ENCODE results near the gene CD93.

Gene CD93

DNA sequence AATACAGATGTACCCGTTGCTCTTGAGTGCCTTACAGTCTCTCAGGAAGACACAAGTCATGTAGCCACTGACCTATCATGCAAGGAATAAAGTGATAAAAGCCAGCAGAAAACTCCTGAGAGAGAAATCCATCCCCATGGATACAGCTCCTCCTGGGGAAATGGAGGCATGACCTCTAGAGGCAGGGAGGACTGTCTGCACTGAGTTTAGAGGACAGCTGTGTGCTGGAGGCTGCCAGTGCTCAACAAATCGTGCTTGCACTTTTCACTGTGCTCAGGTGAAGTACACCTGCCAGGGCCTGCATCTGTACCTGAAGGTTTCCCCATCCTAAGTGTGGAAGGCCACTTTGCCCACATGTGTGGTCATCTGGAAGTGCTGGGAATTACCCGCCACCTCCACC, 12.1 kb downstream of the CD93 start:
- H3K36me3 ChIP-seq (ENCODE audit: insufficient read depth, low read depth, low read length): no peaks in the 10 kb centered on the region
- no peaks in the 10 kb centered on the region for H3K27me3 ChIP-seq (ENCODE audit: insufficient read depth, low read length)
- no peak overlapping the region for H3K9ac ChIP-seq (ENCODE audit: low read depth, low read length)
- H3K27ac ChIP-seq (ENCODE audit: low read length): no peak overlapping the region
- no peak overlapping the region for H3K4me3 ChIP-seq (ENCODE audit: low read length)
- H3K9me3 ChIP-seq (ENCODE audit: insufficient read depth, low read depth, low read length): no peaks in the 10 kb centered on the region
- H3K4me1 ChIP-seq (ENCODE audit: insufficient read depth, low read length): no peaks in the 10 kb centered on the region

DNA sequence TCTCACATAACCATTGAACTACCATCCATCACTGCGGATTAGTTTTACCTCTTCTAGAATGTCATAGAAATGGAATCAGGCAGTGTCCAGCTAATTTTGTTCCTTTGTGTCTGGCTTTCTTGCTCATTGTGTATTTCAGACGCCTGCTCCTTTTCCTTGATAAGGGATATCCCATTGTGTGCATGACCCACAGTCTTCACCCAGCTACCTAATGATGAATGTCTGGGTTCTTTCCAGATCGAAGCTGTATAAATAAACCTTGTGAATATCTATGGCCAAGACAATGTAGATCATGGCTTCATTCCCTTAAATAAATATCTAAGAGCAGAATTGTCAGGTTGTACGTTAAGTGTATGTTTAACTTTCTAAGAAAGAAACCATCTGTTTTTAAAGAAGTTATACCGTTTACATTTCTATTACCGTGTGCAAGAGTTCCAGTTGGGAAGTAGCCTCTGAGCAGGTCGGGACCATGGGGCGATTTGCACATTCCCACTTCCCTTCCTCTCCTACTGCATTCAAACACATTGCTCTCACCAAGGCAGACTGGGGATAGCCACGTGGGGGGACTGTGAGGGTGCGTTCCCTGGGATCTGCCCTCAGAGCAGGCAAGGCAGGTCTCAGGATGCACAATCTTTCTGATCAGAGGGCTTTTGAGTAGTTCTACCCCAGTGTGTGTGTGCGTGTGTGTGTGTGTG, 13.1 kb downstream of the CD93 start:
- Histone ChIP-seq H3K9me3 (ENCODE audit: insufficient read depth, low read depth, low read length) (no peaks in the 10 kb centered on the region), H3K27me3 (ENCODE audit: insufficient read depth, low read length) (no peaks in the 10 kb centered on the region), H3K4me1 (ENCODE audit: insufficient read depth, low read length) (no peaks in the 10 kb centered on the region), H3K36me3 (ENCODE audit: insufficient read depth, low read depth, low read length) (no peaks in the 10 kb centered on the region), H3K4me3 (ENCODE audit: low read length) (no peak overlapping the region), H3K27ac (ENCODE audit: low read length) (no peak overlapping the region), H3K9ac (ENCODE audit: low read depth, low read length) (no peak overlapping the region)

DNA sequence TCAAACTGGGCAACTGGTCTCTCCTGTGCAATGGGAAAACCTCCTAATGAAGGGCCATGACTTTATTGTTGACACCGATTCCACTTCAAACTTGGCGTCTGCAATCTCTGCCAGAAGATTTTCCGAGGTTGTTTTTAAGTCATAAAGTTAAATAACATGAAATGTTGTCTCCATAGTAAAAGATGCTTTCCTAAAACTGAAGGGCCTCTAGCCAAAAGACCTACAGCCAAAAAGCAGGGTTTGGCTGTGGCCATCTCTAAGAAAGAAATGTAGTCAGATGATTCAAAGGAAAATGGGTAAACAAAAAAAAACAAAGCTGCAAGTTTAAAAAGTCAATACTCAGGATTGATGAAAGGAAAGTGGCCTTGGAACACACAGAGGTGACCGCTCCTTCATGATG, 14.1 kb downstream of the CD93 start:
- Histone ChIP-seq H3K9ac (ENCODE audit: low read depth, low read length) (no peak overlapping the region), H3K9me3 (ENCODE audit: insufficient read depth, low read depth, low read length) (no peaks in the 10 kb centered on the region), H3K27ac (ENCODE audit: low read length) (no peak overlapping the region), H3K4me3 (ENCODE audit: low read length) (no peak overlapping the region), H3K27me3 (ENCODE audit: insufficient read depth, low read length) (no peaks in the 10 kb centered on the region), H3K4me1 (ENCODE audit: insufficient read depth, low read length) (no peaks in the 10 kb centered on the region), H3K36me3 (ENCODE audit: insufficient read depth, low read depth, low read length) (no peaks in the 10 kb centered on the region)

DNA sequence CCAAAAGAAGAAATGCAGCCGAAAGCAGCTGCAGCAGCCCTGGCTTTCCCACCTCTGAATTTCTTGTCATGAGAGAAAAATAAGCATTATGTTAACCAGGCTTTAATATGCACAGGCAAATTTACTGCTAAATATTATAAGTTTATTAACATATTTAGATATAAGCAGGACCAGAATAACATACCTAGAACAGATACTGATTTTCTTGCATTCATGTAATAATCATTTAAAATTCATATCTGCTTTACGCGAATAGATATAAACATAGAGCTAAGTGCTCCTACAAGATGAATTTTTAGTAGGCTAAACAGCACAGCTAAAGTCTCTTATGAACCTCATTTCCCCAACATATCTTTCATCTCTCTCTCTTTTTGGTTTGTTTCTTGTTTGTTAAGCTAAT, 14.7 kb downstream of the CD93 start:
- Histone ChIP-seq H3K4me1 (ENCODE audit: insufficient read depth, low read length) (no peaks in the 10 kb centered on the region), H3K27ac (ENCODE audit: low read length) (no peak overlapping the region), H3K9ac (ENCODE audit: low read depth, low read length) (no peak overlapping the region), H3K4me3 (ENCODE audit: low read length) (no peak overlapping the region), H3K27me3 (ENCODE audit: insufficient read depth, low read length) (no peaks in the 10 kb centered on the region), H3K9me3 (ENCODE audit: insufficient read depth, low read depth, low read length) (no peaks in the 10 kb centered on the region), H3K36me3 (ENCODE audit: insufficient read depth, low read depth, low read length) (no peaks in the 10 kb centered on the region)

DNA sequence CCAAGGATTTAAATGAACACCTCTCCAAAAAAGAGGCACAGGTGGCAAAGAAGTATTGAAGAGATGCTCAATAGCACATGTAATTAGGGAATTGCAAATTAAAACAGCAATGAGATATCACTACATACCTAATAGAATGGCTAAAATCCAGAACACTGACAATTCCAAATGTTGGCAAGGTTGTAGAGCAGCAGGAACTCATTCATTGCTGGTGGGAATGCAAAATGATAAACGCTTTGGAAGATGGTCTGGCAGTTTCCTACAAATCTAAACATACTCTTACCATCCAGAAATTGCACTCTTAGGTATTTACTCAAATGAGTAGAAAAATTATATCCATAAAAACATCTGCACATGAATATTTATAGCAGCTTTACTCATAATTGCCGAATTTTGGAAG, 17.0 kb downstream of the CD93 start:
- no peak overlapping the region for H3K9ac ChIP-seq (ENCODE audit: low read depth, low read length)
- H3K36me3 ChIP-seq (ENCODE audit: insufficient read depth, low read depth, low read length): no peaks in the 10 kb centered on the region
- H3K27ac ChIP-seq (ENCODE audit: low read length): no peak overlapping the region
- H3K27me3 ChIP-seq (ENCODE audit: insufficient read depth, low read length): no peaks in the 10 kb centered on the region
- H3K4me3 ChIP-seq (ENCODE audit: low read length): no peak overlapping the region
- no peaks in the 10 kb centered on the region for H3K9me3 ChIP-seq (ENCODE audit: insufficient read depth, low read depth, low read length)
- H3K4me1 ChIP-seq (ENCODE audit: insufficient read depth, low read length): no peaks in the 10 kb centered on the region; the same call in 1 of the 2 replicates

DNA sequence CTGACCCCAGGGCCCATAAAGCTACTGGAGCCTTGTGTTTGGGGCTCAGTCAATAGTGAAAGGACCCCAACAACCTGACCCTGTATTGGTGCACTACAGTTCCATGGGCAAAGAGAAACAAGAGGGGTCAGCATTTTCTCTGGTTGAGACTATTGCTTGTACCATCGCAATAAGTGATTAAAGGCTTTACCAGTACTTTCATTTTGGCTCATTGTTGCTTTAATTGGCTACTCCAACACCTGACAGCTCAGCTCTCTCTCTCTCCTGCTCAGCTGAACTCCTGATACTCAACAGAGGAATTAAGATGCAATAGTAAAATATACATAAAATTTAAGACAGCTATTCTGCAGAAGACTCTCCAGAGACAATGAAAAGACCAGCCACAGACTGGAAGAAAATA, 17.8 kb downstream of the CD93 start:
- Histone ChIP-seq H3K4me1 (ENCODE audit: insufficient read depth, low read length) (no peaks in the 10 kb centered on the region; the same call in 1 of the 2 replicates), H3K9me3 (ENCODE audit: insufficient read depth, low read depth, low read length) (no peaks in the 10 kb centered on the region), H3K27ac (ENCODE audit: low read length) (no peak overlapping the region), H3K36me3 (ENCODE audit: insufficient read depth, low read depth, low read length) (no peaks in the 10 kb centered on the region), H3K27me3 (ENCODE audit: insufficient read depth, low read length) (no peaks in the 10 kb centered on the region), H3K9ac (ENCODE audit: low read depth, low read length) (no peak overlapping the region), H3K4me3 (ENCODE audit: low read length) (no peak overlapping the region)

DNA sequence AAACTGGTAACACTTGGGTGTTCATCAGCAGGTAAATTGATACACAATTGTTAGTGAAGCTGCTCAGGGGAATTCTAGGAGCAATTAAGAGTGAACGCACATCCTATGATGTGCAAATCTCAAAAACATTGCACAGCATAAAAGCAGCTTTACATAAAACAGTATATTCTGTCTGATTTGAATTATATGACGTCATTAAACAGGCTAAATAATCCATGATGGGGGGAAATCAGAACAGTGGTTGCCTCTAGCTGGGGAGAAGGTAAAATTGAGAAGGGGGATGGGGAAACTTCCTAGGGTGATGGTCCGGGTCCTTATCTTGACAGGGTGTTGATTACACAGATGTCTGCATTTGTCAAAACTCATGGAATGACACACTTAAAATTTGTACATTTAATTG, 19.4 kb downstream of the CD93 start:
- Histone ChIP-seq H3K27ac (ENCODE audit: low read length) (no peak overlapping the region), H3K9me3 (ENCODE audit: insufficient read depth, low read depth, low read length) (no peaks in the 10 kb centered on the region), H3K4me3 (ENCODE audit: low read length) (no peak overlapping the region), H3K36me3 (ENCODE audit: insufficient read depth, low read depth, low read length) (no peaks in the 10 kb centered on the region), H3K4me1 (ENCODE audit: insufficient read depth, low read length) (peaks cover 12% of the 10 kb centered on the region), H3K9ac (ENCODE audit: low read depth, low read length) (no peak overlapping the region), H3K27me3 (ENCODE audit: insufficient read depth, low read length) (no peaks in the 10 kb centered on the region)

DNA sequence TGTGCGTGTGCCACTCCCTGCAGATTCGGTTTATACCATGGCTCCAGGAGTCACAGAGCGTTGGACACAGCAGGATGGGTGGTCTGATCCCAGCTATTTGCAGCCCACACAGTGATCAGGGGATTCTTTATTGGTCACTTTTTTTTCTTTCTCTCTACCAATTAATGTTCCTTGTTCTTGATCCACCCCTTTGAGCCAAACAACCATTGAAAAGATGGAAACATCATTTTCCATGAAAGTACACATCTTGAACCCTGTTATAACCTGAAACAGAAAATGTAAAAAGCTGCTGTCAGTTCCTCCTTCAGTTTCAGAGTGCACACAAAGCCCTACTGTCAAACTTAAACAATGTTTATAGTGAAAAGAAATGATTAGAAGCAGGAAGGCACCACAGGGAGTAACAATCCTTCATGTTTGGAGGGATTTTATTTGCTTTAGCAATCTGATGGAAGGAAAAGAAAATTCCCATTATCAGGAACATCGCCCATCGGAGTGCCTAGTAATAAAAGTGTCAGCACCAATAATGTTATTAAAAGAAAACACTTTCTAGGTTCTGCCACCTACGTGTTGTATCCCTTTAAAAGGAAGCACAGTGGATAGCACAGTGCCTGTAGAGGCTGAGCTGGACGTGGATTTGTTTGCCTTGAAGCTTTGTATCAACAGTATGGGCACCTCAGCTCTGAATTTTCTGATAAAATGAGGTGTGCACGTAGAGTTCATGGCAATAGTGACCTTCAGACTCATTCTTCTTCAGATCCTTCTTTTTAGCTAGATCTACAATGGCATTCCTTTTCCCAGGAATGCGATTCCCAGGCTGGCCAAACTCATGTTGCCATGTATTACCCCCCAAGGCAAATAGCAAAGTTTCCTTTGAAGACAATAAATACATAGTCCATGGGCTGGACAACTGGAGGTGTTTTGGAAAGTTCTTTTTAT, 20.6 kb downstream of the CD93 start:
- Histone ChIP-seq H3K9ac (ENCODE audit: low read depth, low read length) (no peak overlapping the region), H3K4me3 (ENCODE audit: low read length) (no peak overlapping the region), H3K36me3 (ENCODE audit: insufficient read depth, low read depth, low read length) (no peaks in the 10 kb centered on the region), H3K27me3 (ENCODE audit: insufficient read depth, low read length) (no peaks in the 10 kb centered on the region), H3K4me1 (ENCODE audit: insufficient read depth, low read length) (peaks cover 16% of the 10 kb centered on the region), H3K27ac (ENCODE audit: low read length) (no peak overlapping the region), H3K9me3 (ENCODE audit: insufficient read depth, low read depth, low read length) (no peaks in the 10 kb centered on the region)

DNA sequence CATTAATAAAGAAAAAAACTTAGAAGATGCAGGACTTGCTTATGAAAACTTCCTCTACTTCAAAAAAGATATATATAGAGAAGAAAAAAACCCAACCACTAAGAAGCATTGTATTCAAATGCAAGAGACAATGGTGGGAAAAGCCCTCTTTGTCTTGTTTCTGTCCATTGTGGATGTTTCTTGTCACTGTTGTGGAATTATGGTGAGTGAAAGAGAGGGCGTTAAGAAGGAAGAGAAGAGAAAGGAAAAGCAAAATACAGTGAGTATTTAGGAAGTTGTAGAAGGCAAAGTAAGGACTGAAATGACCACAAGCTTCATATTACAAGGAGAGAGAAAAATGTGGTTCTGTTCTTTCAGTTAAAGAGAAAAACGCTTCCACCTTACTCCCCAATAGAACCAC, 22.5 kb downstream of the CD93 start:
- Histone ChIP-seq H3K27ac (ENCODE audit: low read length) (no peak overlapping the region), H3K36me3 (ENCODE audit: insufficient read depth, low read depth, low read length) (no peaks in the 10 kb centered on the region), H3K4me3 (ENCODE audit: low read length) (no peak overlapping the region), H3K9me3 (ENCODE audit: insufficient read depth, low read depth, low read length) (no peaks in the 10 kb centered on the region), H3K4me1 (ENCODE audit: insufficient read depth, low read length) (peaks cover 16% of the 10 kb centered on the region), H3K27me3 (ENCODE audit: insufficient read depth, low read length) (no peaks in the 10 kb centered on the region), H3K9ac (ENCODE audit: low read depth, low read length) (no peak overlapping the region)

DNA sequence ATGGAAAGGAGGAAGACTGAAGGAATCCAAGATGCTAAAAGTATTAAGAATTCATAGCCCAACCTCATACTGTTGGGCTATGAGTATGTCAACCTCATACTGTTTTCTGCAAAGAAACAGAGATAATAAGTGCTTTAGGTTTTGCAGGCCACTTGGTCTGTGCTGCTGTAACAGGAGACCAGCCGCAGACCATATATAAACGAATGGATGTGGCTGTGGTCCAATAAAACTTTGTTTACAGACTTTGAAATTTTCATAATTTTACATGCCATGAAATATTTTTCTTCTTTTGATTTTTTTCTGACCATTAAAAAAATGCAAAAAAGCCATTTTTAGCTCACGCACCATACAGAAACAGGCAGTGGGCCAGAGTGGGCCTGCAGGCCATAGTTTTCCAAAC, 23.0 kb downstream of the CD93 start:
- H3K27me3 ChIP-seq (ENCODE audit: insufficient read depth, low read length): no peaks in the 10 kb centered on the region
- no peak overlapping the region for H3K4me3 ChIP-seq (ENCODE audit: low read length)
- H3K36me3 ChIP-seq (ENCODE audit: insufficient read depth, low read depth, low read length): no peaks in the 10 kb centered on the region
- H3K9ac ChIP-seq (ENCODE audit: low read depth, low read length): no peak overlapping the region; the same call in 1 of the 2 replicates
- no peak overlapping the region for H3K27ac ChIP-seq (ENCODE audit: low read length)
- peaks cover 16% of the 10 kb centered on the region for H3K4me1 ChIP-seq (ENCODE audit: insufficient read depth, low read length)
- no peaks in the 10 kb centered on the region for H3K9me3 ChIP-seq (ENCODE audit: insufficient read depth, low read depth, low read length)

DNA sequence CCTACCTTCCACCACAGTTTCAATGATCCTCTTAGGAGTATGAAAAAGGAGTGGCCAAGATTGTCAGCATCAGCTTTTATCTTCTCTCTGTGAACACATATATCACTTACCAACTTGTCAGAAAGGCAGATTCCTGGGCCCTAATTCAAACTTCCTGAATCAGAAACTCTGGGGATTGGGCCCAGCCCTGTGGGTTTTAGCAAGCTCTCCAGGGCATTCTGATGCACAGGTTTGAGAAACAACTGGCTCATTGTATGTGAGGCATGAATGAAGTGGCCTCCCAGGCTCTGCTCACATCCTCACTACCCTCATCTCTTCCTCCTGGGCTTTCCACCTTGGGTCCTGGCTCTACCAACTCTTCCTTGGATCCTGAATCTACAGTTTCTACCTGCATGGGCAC, 23.5 kb downstream of the CD93 start:
- Histone ChIP-seq H3K9ac (ENCODE audit: low read depth, low read length) (peak overlapping the region; percentile 19; the same call in 1 of the 2 replicates), H3K27ac (ENCODE audit: low read length) (peak overlapping the region; percentile 31), H3K4me1 (ENCODE audit: insufficient read depth, low read length) (peaks cover 16% of the 10 kb centered on the region), H3K27me3 (ENCODE audit: insufficient read depth, low read length) (no peaks in the 10 kb centered on the region), H3K36me3 (ENCODE audit: insufficient read depth, low read depth, low read length) (no peaks in the 10 kb centered on the region), H3K4me3 (ENCODE audit: low read length) (no peak overlapping the region), H3K9me3 (ENCODE audit: insufficient read depth, low read depth, low read length) (no peaks in the 10 kb centered on the region)

Data from iPS-20b (cell line).